Endothelial cell of umbilical vein (primary cell): ENCODE results near the gene PRR5L. TPM values are rescaled to one million over a fixed set of nuclear protein-coding genes. Genes with fewer than 3 reads are reported as not detected.

Source experiments
- BruUV-seq: library from RNA; stranded (reverse); fragments of 400-500 nt; replicated peaks from 2 replicates; lab custom pipeline; 2021; lab: Mats Ljungman, UMichigan
- CTCF ChIA-PET: fragments of 300-600, 350-600 bp; sonication (Branson Sonifier 250); formaldehyde crosslinking; loops from one replicate; lab custom pipeline; 2021; ENCODE audit warnings: antibody characterized with exemption, inconsistent platforms; lab: Charles Lee
- POLR2A ChIA-PET: fragments of 300-600, 350-600 bp; sonication (Branson Sonifier 250); formaldehyde crosslinking; loops from one replicate; lab custom pipeline; 2021; ENCODE audit warnings: antibody characterized with exemption, inconsistent platforms; lab: Charles Lee
- DNase-seq: peaks from one replicate; pipeline ENCODE4 v3.0.0-alpha.2; 2011; ENCODE audit warnings: low read depth, low spot score
- FAIRE-seq: peaks from 2 replicates; lab custom pipeline; 2011; peaks lifted over from hg19 to GRCh38; lab: Jason Lieb, UNC
- H2AFZ ChIP-seq: 2 replicates; pipeline ENCODE4 v1.6.0; 2012; ENCODE audit warnings: low read depth, low read length, control low read depth, inconsistent platforms
- H3K27ac ChIP-seq: 2 replicates; pipeline ENCODE4 v1.5.1; 2011; ENCODE audit warnings: low read depth, mild to moderate bottlenecking, control low read depth, low read length, moderate library complexity; ENCODE audit not compliant: insufficient read depth
- H3K27me3 ChIP-seq, 2 experiments: 2 replicates each; pipeline versions ENCODE4 v1.6.0 to v1.6.1; 2011; ENCODE audit warnings: low read length in 2 of 2, mixed read lengths in 1 of 2; ENCODE audit not compliant: control insufficient read depth in 2 of 2, insufficient read depth in 2 of 2
- H3K36me3 ChIP-seq, 2 experiments: 2 replicates in 1 of 2; 3 replicates in 1 of 2; pipeline ENCODE4 v1.5.1; 2011; ENCODE audit warnings: low read length in 2 of 2, mild to moderate bottlenecking in 1 of 2, moderate library complexity in 1 of 2; ENCODE audit not compliant: control insufficient read depth in 2 of 2, insufficient read depth in 2 of 2; ENCODE audit errors: extremely low read depth in 1 of 2
- H3K4me1 ChIP-seq: 3 replicates; pipeline ENCODE4 v1.5.1; 2011; ENCODE audit warnings: mild to moderate bottlenecking, low read length; ENCODE audit not compliant: control insufficient read depth, insufficient read depth; ENCODE audit errors: extremely low read depth
- H3K4me2 ChIP-seq: 2 replicates; pipeline ENCODE4 v1.6.1; 2011; ENCODE audit warnings: low read length, control low read depth, mixed read lengths; ENCODE audit not compliant: insufficient read depth
- H3K4me3 ChIP-seq, 3 experiments: fragments of 200-600 bp in 1 of 3; sonication (generic), shearing (Covaris generic) in 1 of 3; replicated peaks in 1 of 3; 2 replicates each; pipeline ENCODE4 v1.5.1; 2011 to 2016; ENCODE audit warnings: control low read depth in 3 of 3, low read length in 3 of 3, mild to moderate bottlenecking in 2 of 3, inconsistent platforms in 1 of 3, low read depth in 1 of 3, moderate library complexity in 1 of 3; ENCODE audit not compliant: insufficient read depth in 1 of 3
- H3K79me2 ChIP-seq: 2 replicates; pipeline ENCODE4 v1.6.0; 2012; ENCODE audit warnings: low read length, inconsistent platforms; ENCODE audit not compliant: control insufficient read depth, insufficient read depth
- H3K9ac ChIP-seq: replicated peaks from 2 replicates; pipeline ENCODE3; 2011; ENCODE audit warnings: low read length, control low read depth; ENCODE audit not compliant: insufficient read depth; ENCODE audit errors: extremely low read depth
- H3K9me1 ChIP-seq: replicated peaks from 3 replicates; pipeline ENCODE4 v1.6.0; 2011; ENCODE audit warnings: mild to moderate bottlenecking, low read length; ENCODE audit not compliant: control insufficient read depth, insufficient read depth; ENCODE audit errors: extremely low read depth
- H3K9me3 ChIP-seq: replicated peaks from 2 replicates; pipeline ENCODE4 v1.5.1; 2012; ENCODE audit warnings: low read length, inconsistent platforms; ENCODE audit not compliant: control insufficient read depth, insufficient read depth
- H4K20me1 ChIP-seq: replicated peaks from 2 replicates; pipeline ENCODE3; 2011; ENCODE audit warnings: mild to moderate bottlenecking, low read length; ENCODE audit not compliant: control insufficient read depth, insufficient read depth; ENCODE audit errors: extremely low read depth
- EZH2 ChIP-seq: IDR thresholded peaks from 2 replicates; pipeline ENCODE4 v1.6.1; 2012; ENCODE audit warnings: borderline replicate concordance, low read depth, mild to moderate bottlenecking, moderate library complexity, low read length, inconsistent platforms; ENCODE audit not compliant: severe bottlenecking
- FOS ChIP-seq: IDR thresholded peaks from 2 replicates; pipeline ENCODE4 v1.6.1; 2011; ENCODE audit warnings: mild to moderate bottlenecking, low read length, moderate library complexity, borderline replicate concordance; ENCODE audit not compliant: insufficient read depth
- GATA2 ChIP-seq: IDR thresholded peaks from 2 replicates; pipeline ENCODE4 v1.7.0; 2011; ENCODE audit warnings: low read depth, mild to moderate bottlenecking, moderate library complexity, mixed read lengths, low read length; ENCODE audit not compliant: insufficient read length, insufficient read depth
- JUN ChIP-seq: IDR thresholded peaks from 2 replicates; pipeline ENCODE4 v1.6.1; 2011; ENCODE audit warnings: borderline replicate concordance, low read depth; ENCODE audit not compliant: insufficient read length, insufficient read depth
- MYC ChIP-seq: IDR thresholded peaks from one replicate; pipeline ENCODE4 v1.6.1; 2011; ENCODE audit warnings: mild to moderate bottlenecking, low read depth, low read length
- POLR2A ChIP-seq: IDR thresholded peaks from 2 replicates; pipeline ENCODE4 v1.6.1; 2012; ENCODE audit warnings: low read depth, mild to moderate bottlenecking, control low read depth, low read length
- POLR2AphosphoS5 ChIP-seq: IDR thresholded peaks from 2 replicates; pipeline ENCODE4 v1.6.1; 2012; ENCODE audit warnings: low read depth, mild to moderate bottlenecking, control low read depth, low read length, moderate library complexity; ENCODE audit not compliant: insufficient read depth
- dilution Hi-C: fragments of 300-500 bp; cut with MboI; formaldehyde crosslinking; loops from one replicate; pipeline ENCODE4 v1.15.0; 2019; ENCODE audit warnings: low sequenced_read_pairs; ENCODE audit not compliant: extremely low pct_ligation_motif_present
- intact Hi-C: fragments of 100-400 bp; cut with micrococcal nuclease; formaldehyde crosslinking; loops from one replicate; pipeline ENCODE4 v1.10.0; 2022
- polyA plus RNA-seq, 4 experiments: library from polyadenylated mRNA; depleted of rRNA in 3 of 4; stranded (reverse) in 3 of 4; unstranded in 1 of 4; fragments of >200 nt; gene quantifications; 2 replicates each; pipeline versions ENCODE4 v1.2.1 to v1.2.3, GENCODE V29; 2011 to 2012; ENCODE audit warnings: missing spikeins in 1 of 4
- total RNA-seq: library from RNA; stranded (reverse); gene quantifications from 2 replicates; pipeline ENCODE4 v1.2.3, GENCODE V29; 2021
- TF ChIP-seq, protein P1 (sequence below): IDR thresholded peaks from 2 replicates; pipeline ENCODE4 v1.6.1; 2011; ENCODE audit not compliant: insufficient read depth, insufficient read length
- TF ChIP-seq, protein P2 (sequence below), 2 donors: IDR thresholded peaks; 1 replicate in 1 of 2; 2 replicates in 1 of 2; pipeline ENCODE4 v1.5.1; 2011; ENCODE audit warnings: low read length in 2 of 2, mild to moderate bottlenecking in 2 of 2, moderate library complexity in 2 of 2, control low read depth in 1 of 2, inconsistent platforms in 1 of 2, low read depth in 1 of 2; ENCODE audit not compliant: insufficient read depth in 1 of 2; ENCODE audit errors: extremely low read depth in 1 of 2

The PRR5L gene
- total and polyA plus RNA-seq, 2 donors (not counting 3 experiments of a cell fraction or from before 2014, with no cell fraction given) = 2.5 to 6.1 TPM

DNA sequence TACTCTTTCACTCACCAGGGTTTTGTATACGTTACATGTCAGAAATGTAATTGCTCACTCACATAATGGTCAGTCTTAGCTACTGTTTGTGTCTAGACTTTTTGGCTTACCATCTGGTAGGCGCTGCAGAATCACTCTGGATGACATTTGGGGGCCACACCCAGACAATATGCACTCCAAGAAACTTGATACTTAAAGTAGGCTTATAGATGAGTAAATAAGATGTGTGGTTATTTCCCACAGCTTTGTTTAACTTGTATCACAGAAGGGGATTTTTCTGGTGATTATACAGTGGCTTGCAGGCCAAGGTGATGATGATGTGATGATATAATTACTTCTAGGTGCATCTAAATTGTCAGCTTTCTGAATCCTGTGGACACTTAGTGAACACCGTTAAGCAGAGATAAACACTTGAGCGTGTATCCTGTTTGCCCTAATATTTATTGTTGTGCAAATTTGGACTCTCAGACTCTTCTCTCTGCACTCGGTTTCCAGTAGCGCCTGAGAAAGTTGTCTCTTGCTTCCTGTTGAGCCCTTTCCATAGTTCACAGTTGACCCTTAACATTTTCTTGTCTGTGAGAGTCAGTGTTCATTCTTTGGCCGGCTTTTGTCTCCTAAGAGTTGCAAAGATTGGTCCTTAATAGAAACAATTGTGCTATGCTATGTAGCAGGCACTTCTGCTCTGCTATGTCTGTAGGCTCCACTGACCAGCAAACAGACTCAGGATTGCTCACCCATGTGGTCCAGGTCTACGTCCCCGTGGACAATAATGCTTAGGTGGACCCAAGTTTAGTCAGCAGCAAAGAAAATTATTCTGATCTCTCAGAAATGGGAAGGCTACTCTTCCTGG is 89.3 kb downstream of the PRR5L start:
- Histone ChIP-seq H3K4me3 (no peak overlapping the region), H4K20me1 (no peaks in the 10 kb centered on the region), H2AFZ (no peak overlapping the region), H3K4me2 (no peak overlapping the region), H3K36me3 (no peaks in the 10 kb centered on the region), H3K4me1 (no peaks in the 10 kb centered on the region), H3K9ac (no peak overlapping the region), H3K27ac (no peak overlapping the region), H3K27me3 (no peaks in the 10 kb centered on the region), H3K79me2 (no peaks in the 10 kb centered on the region), H3K9me1 (no peaks in the 10 kb centered on the region), H3K9me3 (no peaks in the 10 kb centered on the region)
- dilution Hi-C loops (no loop called here), intact Hi-C loops (no loop called here)
- ChIA-PET POLR2A (no interaction called here), CTCF (interaction anchor here (1.1 to 1.3 kb wide), 2 partner anchors 35 to 93 kb away, joined by 3 read pairs; no protein-coding TSS in a partner anchor)
- TF ChIP-seq GATA2 (no peak), POLR2AphosphoS5 (no peak), MYC (no peak), FOS (no peak), EZH2 (no peak), POLR2A (no peak), JUN (no peak)
- TF ChIP-seq, protein P1, sequence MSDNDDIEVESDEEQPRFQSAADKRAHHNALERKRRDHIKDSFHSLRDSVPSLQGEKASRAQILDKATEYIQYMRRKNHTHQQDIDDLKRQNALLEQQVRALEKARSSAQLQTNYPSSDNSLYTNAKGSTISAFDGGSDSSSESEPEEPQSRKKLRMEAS = no peak
- TF ChIP-seq, protein P2, sequence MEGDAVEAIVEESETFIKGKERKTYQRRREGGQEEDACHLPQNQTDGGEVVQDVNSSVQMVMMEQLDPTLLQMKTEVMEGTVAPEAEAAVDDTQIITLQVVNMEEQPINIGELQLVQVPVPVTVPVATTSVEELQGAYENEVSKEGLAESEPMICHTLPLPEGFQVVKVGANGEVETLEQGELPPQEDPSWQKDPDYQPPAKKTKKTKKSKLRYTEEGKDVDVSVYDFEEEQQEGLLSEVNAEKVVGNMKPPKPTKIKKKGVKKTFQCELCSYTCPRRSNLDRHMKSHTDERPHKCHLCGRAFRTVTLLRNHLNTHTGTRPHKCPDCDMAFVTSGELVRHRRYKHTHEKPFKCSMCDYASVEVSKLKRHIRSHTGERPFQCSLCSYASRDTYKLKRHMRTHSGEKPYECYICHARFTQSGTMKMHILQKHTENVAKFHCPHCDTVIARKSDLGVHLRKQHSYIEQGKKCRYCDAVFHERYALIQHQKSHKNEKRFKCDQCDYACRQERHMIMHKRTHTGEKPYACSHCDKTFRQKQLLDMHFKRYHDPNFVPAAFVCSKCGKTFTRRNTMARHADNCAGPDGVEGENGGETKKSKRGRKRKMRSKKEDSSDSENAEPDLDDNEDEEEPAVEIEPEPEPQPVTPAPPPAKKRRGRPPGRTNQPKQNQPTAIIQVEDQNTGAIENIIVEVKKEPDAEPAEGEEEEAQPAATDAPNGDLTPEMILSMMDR (IDR thresholded peaks at IDR 0.05; ENCODE audit: extremely low read depth in 1 of 2, insufficient read depth in 1 of 2, low read depth in 1 of 2, low read length in 2 of 2) = no peak
- no peak for DNase-seq
- FAIRE-seq = no peak
- no TSS peak for BruUV-seq
